Right renal cortex interstitium (tissue), 3 donors: ENCODE measurements around the gene HYDIN. TPM values are rescaled to one million over a fixed set of nuclear protein-coding genes. Genes with fewer than 3 reads are reported as not detected.
"Not testable (repeated sequence)": the region's sequence is repeated elsewhere in the genome, so short reads cannot be mapped to it uniquely, and the experiment has no call there.

Experiments
- DNase-seq, 3 donors: peaks; one replicate each; pipeline ENCODE4 v3.0.0-alpha.2; 2013; ENCODE audit warnings: low read depth in 3 of 3, low spot score in 2 of 3
- polyA plus RNA-seq, 3 donors: library from polyadenylated mRNA; unstranded; fragments of 120-200 nt; gene quantifications; one replicate each; pipeline ENCODE4 v1.2.1, GENCODE V29; 2013; ENCODE audit not compliant: insufficient read length in 3 of 3

The HYDIN gene
- polyA plus RNA-seq, 3 donors, result 11.3 to 13.1 (median 12.5) TPM

- not testable (repeated sequence) for DNase-seq
Measured at GRCh38 chr16:71009440-71010223, 220.9 kb downstream of the HYDIN start.

GRCh38 chr16:71006516-71006915, 224.0 kb downstream of the HYDIN start:
- DNase-seq, result not testable (repeated sequence)

- peak in 1 of 3 donors; percentile 8 for DNase-seq
Measured at GRCh38 chr16:70999735-71000134, 230.8 kb downstream of the HYDIN start.

- DNase-seq, result not testable (repeated sequence)
Measured at GRCh38 chr16:70995799-70996198, 234.7 kb downstream of the HYDIN start.

- not testable (repeated sequence) for DNase-seq
Measured at GRCh38 chr16:70992511-70992910, 238.0 kb downstream of the HYDIN start.

- not testable (repeated sequence) for DNase-seq
Measured at GRCh38 chr16:70987019-70987715, 243.4 kb downstream of the HYDIN start.

GRCh38 chr16:70984675-70985074, 245.8 kb downstream of the HYDIN start:
- not testable (repeated sequence) for DNase-seq

GRCh38 chr16:70968332-70968731, 262.2 kb downstream of the HYDIN start:
- DNase-seq, result not testable (repeated sequence)

GRCh38 chr16:70960169-70960568, 270.4 kb downstream of the HYDIN start:
- not testable (repeated sequence) for DNase-seq

- DNase-seq, result not testable (repeated sequence)
Measured at GRCh38 chr16:70954922-70955321, 275.6 kb downstream of the HYDIN start.

- not testable (repeated sequence) for DNase-seq
Measured at GRCh38 chr16:70953824-70954223, 276.7 kb downstream of the HYDIN start.

GRCh38 chr16:70943551-70943950, 287.0 kb downstream of the HYDIN start:
- not testable (repeated sequence) for DNase-seq

- not testable (repeated sequence) for DNase-seq
Measured at GRCh38 chr16:70939690-70940359, 290.7 kb downstream of the HYDIN start.

- peak in 2 of 3 donors; percentile 24 to 34 for DNase-seq
Measured at GRCh38 chr16:70936781-70937525, 293.6 kb downstream of the HYDIN start.

- DNase-seq, result not testable (repeated sequence)
Measured at GRCh38 chr16:70935325-70935724, 295.2 kb downstream of the HYDIN start.

- DNase-seq, result not testable (repeated sequence)
Measured at GRCh38 chr16:70933746-70934145, 296.8 kb downstream of the HYDIN start.

- not testable (repeated sequence) for DNase-seq
Measured at GRCh38 chr16:70930757-70931156, 299.8 kb downstream of the HYDIN start.

- DNase-seq, result not testable (repeated sequence)
Measured at GRCh38 chr16:70922164-70922563, 308.4 kb downstream of the HYDIN start.

- not testable (repeated sequence) for DNase-seq
Measured at GRCh38 chr16:70920661-70921060, 309.9 kb downstream of the HYDIN start.

GRCh38 chr16:70888208-70888607, 342.3 kb downstream of the HYDIN start:
- DNase-seq, result not testable (repeated sequence)
